GM19025 (cell line): ENCODE results near the gene NFIC.
"Not testable (repeated sequence)": the region's sequence is repeated elsewhere in the genome, so short reads cannot be mapped to it uniquely, and the experiment has no call there.

Experiments
- ATAC-seq: cut with Tn5 transposase; IDR thresholded peaks from one replicate; pipeline ENCODE4 v1.9.1; 2021; ENCODE audit warnings: mild to moderate bottlenecking, low read depth, moderate library complexity; ENCODE audit not compliant: unreplicated experiment

Gene NFIC

DNA sequence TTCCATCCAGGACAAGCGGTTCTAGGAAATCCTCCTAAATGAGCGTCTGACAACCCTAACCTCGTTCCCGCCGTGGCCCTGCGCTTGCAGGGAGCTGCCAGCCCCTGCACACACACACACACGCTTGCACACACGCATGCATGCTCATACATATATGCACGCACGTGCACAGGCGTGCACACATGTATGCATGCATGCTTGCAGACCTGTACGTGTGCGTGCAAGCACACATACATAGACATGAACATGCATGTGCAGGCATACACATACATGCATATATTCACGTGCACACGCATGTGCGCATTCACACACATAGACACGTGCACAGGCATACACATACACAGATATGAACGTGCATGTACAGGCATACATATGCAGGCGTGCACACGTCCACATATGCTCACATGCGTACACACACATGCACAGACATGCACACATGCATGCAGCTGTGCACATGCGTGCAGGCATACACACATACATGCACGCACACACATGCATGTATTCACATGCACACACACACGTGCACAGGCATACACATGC is 78.4 kb downstream of the NFIC start:
- ATAC-seq = no peak

- not testable (repeated sequence) for ATAC-seq
Observed at GRCh38 chr19:3446657-3447056, 80.3 kb downstream of the NFIC start.

- no peak for ATAC-seq
Observed at GRCh38 chr19:3448616-3449334, 82.4 kb downstream of the NFIC start.

DNA sequence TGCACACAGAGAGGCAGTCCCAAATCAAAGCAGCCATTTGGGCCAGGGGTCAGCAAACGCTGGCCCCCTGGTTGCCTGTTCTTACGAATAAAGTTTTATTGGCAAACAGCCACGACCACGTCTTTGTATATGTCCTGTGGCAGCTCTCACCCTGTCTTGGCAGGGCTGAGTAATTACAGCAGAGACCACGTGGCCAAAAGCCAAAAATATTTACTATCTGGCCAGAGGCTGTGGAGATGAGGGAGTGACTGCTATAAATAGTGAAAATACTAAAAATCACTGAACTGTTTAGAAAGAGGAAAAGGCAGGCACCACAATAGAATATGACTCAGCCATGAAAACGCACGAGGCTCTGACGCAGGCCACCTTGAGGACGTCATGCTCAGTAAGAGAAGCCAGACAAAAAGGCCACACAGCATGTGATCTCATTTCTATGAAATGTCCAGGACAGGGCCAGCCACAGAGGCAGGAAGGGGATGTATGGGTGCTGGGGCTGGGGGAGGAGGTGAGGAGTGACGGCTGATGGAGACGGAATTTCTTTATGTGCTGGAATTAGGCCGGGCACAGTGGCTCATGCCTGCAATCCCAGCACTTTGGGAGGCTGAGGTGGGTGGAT is 84.5 kb downstream of the NFIC start:
- ATAC-seq = no peak

- ATAC-seq = no peak
Observed at GRCh38 chr19:3451451-3451866, 85.1 kb downstream of the NFIC start.

DNA sequence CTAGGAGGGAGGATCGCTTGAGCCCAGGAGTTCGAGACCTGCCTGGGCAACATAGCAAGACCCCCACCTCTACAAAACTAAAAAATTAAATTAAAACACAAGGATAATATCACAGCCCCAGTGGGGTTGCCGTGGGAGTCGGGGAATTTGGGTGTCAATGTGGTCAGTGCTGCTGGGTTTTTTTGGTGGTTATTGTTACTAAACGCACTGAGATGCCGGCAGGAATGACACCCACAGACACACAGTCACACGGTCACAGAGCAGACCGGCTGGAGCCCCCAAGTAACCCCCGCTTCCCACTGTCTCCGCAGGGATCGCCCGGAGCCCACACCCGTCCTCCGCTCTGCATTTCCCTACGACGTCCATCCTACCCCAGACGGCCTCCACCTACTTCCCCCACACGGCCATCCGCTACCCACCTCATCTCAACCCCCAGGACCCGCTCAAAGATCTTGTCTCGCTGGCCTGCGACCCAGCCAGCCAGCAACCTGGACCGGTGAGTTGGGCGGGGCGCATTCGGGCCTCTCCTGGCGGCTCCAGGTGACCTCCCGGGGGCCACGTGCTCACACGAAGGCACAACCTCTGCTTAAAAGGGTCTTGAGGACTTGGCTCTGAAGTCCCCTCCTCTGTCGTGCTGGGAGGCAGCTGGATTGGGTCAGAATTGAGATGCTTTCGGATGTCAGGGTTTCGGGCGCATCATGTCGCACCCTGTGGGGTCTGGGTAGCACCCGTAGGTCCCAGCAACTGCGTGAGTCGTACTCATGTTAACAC is 86.0 kb downstream of the NFIC start:
- no peak for ATAC-seq

- not testable (repeated sequence) for ATAC-seq
Observed at GRCh38 chr19:3452942-3453214, 86.5 kb downstream of the NFIC start.

- ATAC-seq = no peak
Observed at GRCh38 chr19:3453840-3454239, 87.5 kb downstream of the NFIC start.

DNA sequence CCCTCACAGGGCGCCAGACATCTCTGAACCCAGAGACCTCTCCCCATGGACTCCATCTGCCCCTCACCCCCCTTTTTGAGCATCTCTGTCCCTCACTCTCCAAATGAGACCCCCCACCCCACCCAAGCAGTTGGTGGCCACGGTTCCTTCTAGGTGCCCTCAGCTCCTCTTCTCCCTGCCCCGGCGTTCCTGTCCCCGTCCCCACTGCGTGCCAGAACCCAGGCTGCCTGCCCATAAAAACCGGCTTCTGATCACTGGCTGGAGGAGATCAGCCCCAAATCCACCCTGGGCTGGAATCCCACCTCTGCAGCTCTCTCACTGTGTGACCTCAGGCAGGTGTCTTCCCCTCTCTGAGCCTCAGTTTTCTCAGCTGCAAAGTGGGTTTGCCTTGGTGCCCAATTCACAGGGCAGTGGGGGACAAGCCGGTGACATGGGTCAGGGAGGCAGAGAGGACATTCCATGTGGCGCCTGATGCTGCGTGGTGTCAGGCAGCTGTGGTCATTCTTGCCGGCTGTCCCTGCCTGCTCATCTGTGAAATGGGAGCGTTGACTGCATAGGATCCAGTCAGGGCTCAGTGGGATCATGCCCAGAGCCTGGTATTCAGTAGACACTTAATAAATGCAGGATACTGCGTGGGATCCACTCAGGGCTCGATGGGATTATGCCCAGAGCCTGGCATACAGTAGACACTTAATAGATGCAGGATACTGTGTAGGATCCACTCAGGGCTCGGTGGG is 88.4 kb downstream of the NFIC start:
- no peak for ATAC-seq

DNA sequence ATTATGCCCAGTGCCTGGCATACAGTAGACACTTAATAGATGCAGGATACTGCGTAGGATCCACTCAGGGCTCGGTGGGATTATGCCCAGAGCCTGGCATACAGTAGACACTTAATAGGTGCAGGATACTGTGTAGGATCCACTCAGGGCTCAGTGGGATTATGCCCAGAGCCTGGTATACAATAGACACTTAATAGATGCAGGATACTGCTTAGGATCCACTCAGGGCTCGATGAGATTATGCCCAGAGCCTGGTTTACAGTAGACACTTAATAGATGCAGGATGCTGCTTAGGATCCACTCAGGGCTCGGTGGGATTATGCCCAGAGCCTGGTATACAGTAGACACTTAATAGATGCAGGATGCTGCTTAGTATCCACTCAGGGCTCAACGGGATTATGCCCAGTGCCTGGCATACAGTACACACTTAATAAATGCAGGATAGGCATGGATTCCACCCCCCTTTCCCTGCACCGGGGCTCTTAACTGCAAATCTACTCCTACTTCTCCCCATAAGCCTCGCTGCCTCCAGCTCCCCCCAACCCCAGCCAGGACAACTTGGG is 89.1 kb downstream of the NFIC start:
- no peak for ATAC-seq

- ATAC-seq = no peak
Observed at GRCh38 chr19:3455960-3456601, 89.7 kb downstream of the NFIC start.

GRCh38 chr19:3456925-3457527 is 90.6 kb downstream of the NFIC start:
- no peak for ATAC-seq

DNA sequence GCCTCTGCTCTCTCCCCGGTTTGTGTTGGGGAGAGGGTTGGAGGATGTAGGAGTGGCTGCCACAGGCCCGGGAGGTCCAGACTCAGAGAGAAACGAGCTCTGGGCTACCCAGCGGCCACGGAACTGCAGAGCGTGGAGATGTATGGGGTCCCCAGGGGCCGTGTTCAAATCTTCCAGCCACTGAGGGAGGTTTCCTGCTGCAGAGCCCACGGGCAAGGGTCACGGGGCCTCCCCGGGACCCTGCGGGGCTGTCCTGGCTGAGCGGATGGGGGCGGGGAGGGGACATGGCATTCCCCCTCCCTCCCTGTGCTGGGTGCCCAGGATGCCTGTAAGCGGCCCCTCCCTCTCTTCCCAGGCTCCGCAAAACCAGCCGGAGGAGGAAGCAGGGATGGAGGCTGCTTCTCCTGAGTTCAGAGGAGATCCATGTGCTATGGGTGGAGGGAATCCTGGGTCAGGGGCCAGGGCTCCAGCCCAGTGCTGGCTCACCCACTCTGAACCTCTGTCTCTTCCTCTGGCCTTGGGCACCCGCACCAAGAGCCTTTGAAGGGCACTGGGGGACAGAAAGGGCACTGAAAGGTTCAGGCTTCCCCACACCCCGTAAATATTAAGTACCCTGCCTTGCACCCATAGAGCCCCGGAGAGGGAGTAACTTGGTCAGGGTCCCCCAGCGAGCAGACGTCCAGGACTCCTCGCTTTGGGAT is 91.3 kb downstream of the NFIC start:
- no peak for ATAC-seq

DNA sequence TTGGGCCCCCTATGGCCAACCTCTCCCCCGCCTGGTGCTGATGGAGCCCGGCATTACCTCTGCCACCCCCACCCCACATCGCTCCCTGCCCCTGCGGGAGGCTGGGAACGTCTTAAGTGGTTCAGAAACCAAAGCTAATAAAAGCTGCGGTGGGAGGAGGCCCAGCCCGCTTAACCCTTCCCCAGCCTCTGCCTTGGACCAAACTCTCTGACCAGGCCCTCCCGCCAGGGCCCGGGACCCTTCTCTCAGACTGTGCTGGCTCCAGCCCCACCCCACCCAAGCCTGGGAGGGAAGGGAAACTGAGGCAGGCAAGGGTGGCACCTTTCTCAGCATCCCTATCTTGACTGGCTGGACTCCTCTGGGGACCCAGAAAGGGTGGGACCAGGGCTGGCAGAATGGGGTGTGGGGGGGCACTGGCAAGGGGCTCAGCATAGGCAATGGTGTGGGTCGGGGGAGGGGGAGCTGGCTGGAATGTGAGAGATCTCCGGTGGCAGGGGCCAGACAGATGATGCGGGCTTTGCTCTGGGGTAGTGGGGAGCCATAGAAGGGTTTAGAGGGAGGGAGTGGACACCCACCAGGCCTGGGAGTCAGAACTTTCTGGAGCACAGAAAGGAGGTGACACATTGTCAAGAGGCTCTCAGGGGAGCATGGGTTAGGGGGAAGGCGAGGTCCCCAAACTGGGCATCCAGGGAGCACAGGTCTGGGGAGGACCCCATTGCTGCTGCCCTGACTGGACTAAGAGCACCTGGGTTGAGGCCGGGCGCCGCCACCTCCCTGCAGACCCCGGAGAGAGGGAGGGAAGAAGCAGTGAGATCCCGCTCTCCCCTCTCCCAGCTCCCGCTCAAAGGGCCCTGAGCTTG is 92.1 kb downstream of the NFIC start:
- no peak for ATAC-seq

DNA sequence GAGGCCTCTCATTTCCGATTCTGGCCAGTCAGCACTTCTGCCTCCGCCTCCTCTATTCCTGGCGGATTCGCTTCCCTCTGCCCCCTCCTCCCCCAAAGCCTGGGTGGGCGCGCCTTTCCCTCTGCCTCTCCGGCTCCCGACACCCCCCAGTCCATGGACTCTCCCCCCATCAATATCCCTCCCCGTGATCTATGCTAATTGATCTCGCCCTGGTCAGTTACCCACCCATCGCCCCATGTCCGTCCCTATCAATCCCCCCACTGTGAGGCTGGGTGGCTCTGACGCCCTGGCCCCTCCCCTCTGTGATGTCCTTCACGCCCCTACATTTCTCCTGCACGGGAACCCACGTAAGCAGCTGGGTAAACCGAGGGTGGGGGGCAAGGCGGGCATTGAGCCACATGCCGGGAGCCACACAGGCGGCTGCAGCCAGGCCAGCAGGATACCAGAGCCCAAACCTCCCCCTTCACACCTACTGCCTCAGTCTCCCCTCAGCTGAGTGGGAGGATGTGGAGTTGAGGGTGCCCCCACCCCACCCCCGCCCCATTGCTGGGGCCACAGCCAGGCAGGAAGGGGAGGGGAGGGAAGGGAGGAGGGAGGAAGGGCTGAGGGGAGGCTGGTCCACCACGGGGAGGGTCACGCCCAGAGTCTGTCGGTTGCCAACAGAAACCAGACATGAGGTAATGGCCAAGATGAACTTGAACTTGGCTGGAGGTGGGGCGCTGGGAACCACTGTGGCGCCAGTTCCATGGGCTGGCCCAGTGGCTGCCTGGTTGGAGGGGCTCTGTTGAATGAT is 92.9 kb downstream of the NFIC start:
- no peak for ATAC-seq

- ATAC-seq = no peak
Observed at GRCh38 chr19:3459965-3460582, 93.7 kb downstream of the NFIC start.
